ENCODE results near the gene CCDC71L. TPM values are rescaled to one million over a fixed set of nuclear protein-coding genes. Genes with fewer than 3 reads are reported as not detected.

Gene CCDC71L
- total RNA-seq, 1 experiment from 2014 or later = 7.1 TPM

- Histone ChIP-seq H3K36me3 (no peaks in the 10 kb centered on the region), H3K9me3 (replicated peaks) (no peaks in the 10 kb centered on the region), H3K27ac (no peak overlapping the region), H3K27me3 (no peaks in the 10 kb centered on the region; the same call in 1 of the 2 replicates), H3K4me1 (no peaks in the 10 kb centered on the region), H3K4me3 (no peak overlapping the region)
- DNase-seq = no peak
These were observed 49.7 kb downstream of the CCDC71L start for GRCh38 chr7:106610996-106611886.

GRCh38 chr7:106609416-106609815, 51.5 kb downstream of the CCDC71L start:
- Histone ChIP-seq H3K4me1 (no peaks in the 10 kb centered on the region), H3K9me3 (replicated peaks) (no peaks in the 10 kb centered on the region), H3K27me3 (no peaks in the 10 kb centered on the region), H3K27ac (no peak overlapping the region), H3K4me3 (no peak overlapping the region), H3K36me3 (no peaks in the 10 kb centered on the region)
- no peak for DNase-seq

DNA sequence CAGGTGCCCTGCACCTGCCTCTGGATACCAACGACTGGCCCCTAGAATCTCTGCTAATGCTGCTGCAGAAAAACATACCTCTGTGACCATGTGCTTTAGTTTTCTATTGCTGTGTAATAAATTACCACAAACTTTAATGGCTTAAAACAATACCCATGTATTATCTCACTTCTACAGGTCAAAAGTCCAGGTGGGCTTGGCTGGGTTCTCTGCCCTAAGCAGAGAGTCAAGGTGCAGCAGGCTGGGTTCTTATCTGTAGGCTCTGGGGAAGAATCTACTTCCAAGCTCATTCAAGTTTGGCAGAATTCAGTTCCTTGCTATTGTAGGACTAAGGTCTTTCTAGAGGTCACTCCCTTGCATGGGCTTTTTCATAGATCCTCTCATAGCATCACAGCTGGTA, 52.3 kb downstream of the CCDC71L start:
- H3K9me3 ChIP-seq (replicated peaks) = no peaks in the 10 kb centered on the region
- DNase-seq = no peak
- H3K4me1 ChIP-seq = no peaks in the 10 kb centered on the region
- no peak overlapping the region for H3K4me3 ChIP-seq
- H3K27ac ChIP-seq = no peak overlapping the region
- H3K36me3 ChIP-seq = no peaks in the 10 kb centered on the region
- no peaks in the 10 kb centered on the region; the same call in 1 of the 2 replicates for H3K27me3 ChIP-seq

Other genes with a start within 250 kb of the CCDC71L start
- not detected in 2 replicates for gene PIK3CG, start 204.1 kb upstream of the CCDC71L start, total RNA-seq (2014; rRNA removed; shearing (Covaris generic))

Data from SJCRH30 (cell line).